Measurements from ENCODE around the gene HEATR5A.

GRCh38 chr14:31429791-31430190, 9.4 kb upstream of the HEATR5A start:
- TF ChIP-seq CTCF (optimal IDR thresholded peaks at IDR 0.05 in 1 of 3, IDR thresholded peaks at IDR 0.05 in 1 of 3, conservative IDR thresholded peaks at IDR 0.05 in 1 of 3; ENCODE audit: extremely low read depth in 1 of 3, insufficient read depth in 2 of 3, low read length in 3 of 3) (no peak), EZH2 (IDR thresholded peaks at IDR 0.05; ENCODE audit: low read length) (no peak)

All from keratinocyte (primary cell).